HCEC 1CT (cell line): ENCODE measurements around the gene LRPPRC.
"Not testable (repeated sequence)": the region's sequence is repeated elsewhere in the genome, so short reads cannot be mapped to it uniquely, and the experiment has no call there.

ENCODE experiments used
- DNase-seq: peaks from one replicate; pipeline ENCODE4 v3.0.0-alpha.2; 2017

The LRPPRC gene

DNA sequence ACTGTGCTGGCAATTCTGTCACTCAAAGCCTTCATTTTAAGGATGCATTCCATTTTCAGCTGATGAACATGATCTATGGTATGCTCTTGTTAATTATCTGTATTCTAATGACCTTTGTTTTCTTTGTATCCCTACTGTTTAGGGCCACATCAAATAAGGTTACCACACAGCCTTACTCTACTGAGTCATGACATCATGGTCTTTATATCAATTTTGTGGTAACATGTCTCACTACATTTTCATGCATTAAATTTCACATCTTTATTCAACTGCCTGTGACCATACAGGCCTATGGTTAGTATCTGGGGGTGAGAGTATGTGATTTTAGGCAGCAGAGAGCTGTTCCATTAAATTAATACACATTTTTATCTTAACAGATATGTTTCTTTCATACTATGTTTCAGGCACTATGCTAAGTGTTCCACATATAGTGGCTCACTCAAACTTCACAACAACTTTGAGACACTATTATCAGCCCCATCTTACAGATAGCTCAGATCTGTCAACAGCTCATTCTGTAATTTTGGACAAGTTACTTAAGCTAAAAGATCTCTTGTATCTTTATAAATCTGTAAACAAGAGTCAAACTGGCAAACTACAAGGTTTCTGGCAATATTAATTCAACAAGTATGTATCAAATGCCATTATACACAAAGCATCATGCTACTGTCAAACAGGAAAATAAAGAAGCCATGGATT is 18.0 kb downstream of the LRPPRC start:
- no peak for DNase-seq

DNA sequence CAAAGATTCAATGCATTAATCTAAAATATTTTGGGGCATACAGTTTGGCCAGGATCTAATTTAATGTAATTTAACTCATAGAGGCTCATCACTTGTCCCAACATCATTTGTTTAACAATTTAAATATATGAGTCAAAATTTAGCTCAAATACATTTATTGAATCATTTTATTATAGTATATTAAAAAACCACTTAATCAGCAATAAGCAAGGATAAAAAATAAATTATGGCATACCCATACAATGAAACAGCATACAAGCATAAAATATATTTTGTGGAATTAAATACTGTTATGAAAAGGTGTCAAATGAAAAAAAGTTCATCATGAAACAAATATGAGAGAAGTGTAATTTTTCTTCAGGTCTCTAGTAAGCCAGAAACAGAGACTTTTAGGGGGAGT is 34.9 kb downstream of the LRPPRC start:
- DNase-seq, result no peak

DNA sequence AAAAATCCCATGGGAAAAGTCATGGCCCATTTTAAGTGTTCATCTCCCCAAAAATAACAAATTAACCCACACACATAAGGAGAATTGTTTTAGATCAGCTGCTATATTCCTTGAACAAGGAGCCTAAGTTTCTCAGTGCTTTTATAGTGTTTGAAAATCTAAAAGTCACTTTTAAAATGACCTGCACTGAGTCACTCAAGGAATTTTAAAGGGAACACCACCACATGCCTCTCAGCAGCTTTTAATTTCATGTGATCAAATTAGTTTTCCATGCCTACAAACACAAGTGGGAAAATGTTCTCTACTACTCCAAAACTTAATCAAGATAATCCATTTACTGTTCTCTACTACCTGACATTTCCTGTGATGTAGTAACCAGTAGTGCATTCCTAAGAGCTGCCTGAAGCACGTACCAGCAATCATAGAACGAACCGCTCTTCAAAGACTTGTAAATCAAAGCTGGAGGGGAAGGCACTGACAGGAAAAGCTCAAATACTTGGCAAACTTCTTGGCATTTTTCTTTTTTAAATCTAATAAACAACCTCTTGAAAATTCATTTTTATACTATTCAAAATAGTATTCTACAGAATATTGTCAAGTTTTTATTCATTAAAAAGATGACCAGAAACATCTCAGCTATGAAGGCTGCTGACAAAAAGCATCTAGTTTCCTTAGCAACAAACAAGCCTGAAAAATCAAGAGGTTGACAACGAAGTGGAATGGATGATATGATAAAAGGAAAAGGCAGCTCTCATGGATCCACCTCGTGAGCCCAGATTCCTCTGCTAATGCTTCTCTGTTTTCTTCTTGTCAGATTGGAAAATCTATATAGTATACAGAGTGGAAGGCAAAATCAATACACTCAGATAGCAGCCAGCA is 37.2 kb downstream of the LRPPRC start:
- no peak for DNase-seq

DNA sequence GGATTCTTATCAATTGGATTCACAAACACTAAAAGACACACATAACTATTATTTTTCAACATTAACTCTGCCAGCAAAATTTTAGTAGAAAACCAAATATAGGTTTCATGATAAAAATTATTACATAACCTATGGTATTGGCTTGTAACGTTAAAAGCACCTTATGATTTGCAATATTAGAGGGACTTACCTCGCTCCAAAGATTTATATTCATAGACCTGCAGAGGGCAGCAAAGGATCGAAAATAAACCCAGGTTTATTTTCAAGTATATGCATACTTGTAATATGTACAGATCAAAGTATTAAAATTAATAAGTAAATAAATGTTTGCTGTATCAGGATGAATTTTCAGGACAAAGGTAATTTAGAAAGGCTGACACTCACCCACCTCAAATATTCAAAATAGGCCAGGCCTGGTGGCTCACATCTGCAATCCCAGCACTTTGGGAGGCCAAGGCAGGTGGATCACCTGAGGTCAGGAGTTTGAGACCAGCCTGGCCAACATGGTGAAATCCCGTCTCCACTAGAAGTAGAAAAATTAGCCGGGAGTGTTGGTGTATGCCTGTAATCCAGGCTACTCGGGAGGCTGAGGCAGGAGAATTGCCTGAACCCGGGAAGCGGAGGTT is 45.3 kb downstream of the LRPPRC start:
- DNase-seq, result peak; percentile 47

DNA sequence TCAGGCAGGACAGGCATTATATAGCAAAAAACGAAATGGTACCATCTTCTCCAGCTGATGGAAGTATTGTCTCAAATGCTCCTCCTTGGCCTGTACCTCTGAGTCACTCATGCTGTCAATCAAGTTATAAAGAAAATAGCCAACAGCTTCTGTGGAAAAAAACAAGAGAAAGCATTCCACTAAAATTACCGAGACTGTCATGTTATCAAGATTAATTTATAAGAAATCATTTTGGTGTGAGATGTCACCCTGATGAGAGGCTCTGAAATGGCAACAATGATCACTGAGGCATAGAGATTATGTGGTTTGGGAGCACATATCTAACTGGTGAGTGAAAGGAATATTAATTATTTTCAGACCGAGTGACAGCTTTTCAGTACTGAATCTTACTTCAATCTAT is 47.4 kb downstream of the LRPPRC start:
- DNase-seq, result no peak

DNA sequence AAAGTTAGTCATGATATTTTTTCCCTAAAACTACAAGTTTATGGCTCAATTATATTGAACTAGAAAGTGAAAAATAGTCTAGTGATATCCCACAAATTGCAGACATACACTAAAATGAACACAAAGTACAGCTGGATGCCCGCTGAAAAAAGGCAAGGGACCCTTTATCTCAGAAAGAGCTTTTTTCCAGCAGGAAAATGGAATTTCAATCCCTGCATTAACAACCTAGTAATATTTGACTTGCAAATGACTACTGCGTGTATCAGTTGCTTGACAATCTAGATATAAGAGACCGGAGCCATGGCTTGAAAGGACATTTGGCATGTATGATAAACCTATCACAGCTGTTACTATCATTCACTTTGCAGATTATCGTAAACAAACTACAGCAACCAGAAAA is 49.1 kb downstream of the LRPPRC start:
- DNase-seq, result no peak

DNA sequence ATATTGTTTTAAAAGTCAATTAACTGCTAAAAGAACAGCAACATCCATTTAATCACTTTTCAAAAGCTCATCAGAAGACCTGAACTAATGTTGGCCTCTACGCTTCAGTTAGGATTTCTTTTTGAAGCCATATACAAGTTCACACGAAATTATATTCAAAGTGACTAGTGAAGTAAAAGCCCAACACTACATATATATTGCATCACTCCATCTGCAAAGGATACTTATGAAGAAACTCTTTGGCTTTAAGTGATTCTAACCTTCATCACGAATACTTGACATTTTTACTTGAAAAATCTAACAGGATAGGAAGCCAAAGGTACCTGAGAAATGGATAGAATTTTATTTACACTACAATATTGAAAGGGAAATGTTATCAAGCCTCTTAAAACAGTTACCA is 50.4 kb downstream of the LRPPRC start:
- no peak for DNase-seq

DNA sequence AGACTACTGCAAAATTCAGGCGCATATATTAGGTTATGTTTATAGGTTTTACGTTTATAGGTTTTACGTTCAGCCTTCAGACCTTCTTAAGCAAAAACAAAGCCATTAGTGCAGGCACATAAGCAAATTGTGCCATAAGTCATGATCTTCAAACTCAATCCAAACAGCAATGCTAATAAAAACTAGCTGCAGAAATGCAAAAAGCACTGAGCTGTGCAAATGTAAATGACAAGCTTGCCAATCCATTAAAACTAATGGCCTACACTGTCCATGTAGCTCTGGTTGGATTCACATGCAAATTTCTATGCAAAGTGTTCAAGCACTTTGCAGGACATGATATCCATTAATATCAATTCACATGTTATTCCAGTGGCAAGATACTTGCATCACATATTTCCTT is 50.9 kb downstream of the LRPPRC start:
- no peak for DNase-seq

DNA sequence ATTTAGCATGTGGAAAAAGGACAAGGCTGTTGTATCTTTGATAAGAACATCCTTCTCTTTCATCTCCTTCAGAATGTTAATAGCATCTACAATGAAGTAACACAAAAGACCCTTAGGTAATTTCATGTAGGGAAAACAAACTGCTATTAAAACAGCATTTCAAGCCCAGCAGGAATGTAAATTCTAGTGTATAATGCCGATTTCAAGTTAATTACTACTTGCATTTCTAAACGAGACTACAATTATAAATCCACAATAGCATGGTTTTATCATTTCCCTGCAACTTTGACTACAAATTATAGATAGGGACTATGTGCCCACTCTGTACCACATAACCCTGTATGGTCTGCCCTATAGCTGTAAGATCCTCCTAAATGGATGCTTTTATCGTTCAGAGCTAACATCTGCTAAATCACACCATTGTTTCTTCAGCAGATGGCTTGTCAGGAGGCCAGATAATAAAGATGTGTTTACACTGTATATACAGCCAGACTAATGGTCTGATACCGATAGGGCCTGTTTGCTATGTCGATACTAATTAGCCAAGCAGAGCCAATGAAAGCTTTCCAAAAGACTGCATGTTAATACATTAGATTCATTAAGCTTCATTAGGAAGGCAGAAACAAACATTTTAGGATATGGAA is 51.9 kb downstream of the LRPPRC start:
- DNase-seq, result no peak

DNA sequence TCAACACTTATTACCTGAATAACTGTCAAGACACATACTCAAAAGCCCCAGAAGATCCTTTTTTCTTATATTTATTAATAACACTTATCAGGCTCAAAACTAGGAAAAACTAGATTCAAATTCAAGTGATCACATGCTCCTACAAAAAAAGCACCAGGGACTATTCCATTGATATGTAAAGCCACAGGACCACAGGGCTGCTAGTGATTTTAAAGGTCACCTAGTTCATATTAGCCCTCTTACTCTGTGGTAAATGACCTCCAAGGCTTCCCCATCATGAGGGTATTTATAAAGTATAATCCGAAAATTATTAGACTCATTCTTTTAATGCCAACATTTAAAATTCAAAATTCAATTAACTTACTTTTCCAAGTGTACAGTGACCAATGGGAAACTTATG is 52.5 kb downstream of the LRPPRC start:
- no peak for DNase-seq

DNA sequence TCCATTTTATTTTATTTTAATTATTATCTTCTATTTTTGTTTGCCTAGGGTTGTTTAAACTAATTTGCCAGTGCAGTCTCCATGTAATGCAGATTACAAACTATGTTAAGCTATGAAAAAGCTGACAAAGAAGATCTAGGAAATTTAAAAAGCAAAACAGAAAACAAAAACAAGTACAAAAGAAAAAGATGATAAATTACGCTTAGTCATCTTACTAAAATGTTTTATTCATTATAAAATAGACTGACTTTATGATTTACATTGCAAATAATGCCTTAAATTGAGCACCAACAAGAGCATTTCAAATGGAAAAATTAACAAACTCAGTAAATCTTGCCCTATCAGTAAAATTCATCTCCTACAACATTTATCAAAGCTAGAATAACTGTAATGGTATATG is 52.9 kb downstream of the LRPPRC start:
- DNase-seq, result no peak

DNA sequence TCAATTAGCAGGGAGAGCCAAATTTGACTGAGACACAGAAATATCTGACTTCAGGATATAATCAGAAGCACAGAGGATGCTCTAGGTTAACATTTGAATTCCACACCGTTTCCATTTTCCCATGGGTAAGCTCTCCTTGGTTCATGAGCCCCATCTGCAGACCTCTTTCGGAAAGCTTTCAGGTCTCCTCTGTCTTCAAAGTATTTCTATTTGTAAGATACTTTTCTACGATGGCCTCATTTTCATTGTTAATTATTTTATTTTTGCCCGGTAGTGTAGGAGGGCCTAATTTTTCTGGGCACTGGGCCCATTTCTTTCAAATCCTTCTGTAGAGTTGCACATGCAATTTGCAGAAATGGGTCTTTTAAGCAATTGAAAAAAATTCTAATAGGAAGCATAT is 53.8 kb downstream of the LRPPRC start:
- no peak for DNase-seq

DNA sequence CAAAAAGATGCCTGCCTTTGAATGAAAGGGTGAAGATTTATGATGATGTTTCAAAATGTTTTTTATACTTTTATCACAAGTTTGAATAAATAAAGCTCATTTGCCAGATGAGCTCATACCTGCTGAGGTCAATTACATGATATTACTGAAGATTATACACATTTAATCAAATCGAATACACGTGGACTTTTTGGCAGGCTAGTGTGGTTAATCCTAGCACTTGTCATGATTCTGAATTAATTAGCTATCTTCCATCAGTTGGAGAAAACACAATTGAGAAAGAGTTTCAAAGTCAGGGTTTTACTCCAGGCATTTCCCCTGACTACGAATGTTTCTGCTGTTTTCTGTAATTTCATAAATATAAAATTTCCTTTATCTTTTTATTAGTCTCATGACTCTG is 54.4 kb downstream of the LRPPRC start:
- DNase-seq, result no peak

DNA sequence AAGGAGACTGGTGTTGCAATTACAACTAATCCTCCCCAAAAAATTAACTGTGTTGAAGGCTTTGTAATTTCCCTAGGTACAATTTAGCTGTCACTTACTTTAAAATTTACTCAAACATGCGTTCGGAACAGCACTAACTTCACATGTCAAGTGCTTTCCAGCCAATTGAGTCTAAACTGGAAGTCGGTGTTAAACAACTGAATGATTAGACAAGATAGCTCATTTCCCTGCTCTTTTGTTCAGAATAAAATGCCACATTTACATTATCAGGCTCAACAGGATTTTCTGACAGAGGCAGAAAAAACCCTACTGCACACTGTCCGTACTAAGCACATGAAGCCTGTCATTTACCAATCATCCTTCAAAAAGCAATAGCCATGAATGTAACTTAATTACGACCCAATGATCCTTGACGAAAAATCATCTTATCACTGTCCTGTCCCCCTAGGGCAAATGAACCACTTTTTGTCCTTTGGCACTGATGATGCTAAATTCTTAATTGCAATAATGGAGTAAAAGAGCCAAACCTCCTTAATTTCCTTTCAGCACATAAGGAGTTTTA is 56.0 kb downstream of the LRPPRC start:
- DNase-seq, result no peak

DNA sequence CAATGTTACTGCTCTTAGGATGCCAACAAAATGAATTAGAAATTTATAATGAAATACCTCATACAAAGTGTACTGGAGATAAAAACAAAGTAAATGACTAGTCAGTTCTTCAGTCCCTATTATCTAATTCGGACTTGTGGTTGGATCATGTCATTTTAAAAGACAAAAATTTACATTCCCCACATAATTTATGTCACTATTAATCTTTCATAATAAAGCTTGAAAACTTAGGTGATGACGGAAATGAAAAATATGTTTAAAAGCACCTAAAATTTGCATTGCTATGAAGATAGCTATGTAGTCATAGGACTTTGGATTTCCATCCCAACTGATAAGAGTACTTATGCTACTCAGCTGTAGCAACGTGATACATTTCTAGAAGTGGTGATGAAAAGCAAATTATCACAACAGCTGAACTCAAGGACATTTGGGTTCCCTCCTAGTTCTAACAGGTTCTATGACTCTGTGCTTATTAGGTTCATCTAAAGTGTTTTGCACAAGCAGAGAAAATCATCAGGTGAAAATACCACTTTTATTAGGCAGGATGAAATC is 58.4 kb downstream of the LRPPRC start:
- DNase-seq, result no peak

DNA sequence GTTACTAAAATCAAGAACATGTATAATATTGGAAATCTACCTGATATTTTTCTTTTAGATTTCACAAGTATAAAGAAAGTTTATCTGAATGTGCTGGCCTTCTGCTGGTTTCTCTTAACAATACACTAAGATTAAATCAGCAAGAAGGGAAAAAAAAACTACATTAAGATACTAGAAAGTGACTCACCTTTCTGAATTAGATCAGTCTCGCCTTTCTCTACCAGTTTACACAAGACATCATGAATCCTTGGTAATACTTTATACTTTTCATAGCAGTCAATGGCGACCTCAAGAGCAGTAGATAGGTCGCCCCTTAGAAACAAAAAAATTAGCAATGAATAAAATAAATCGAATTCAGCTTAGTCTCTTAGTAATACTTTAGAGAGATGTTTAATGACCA is 61.2 kb downstream of the LRPPRC start:
- DNase-seq, result no peak

DNA sequence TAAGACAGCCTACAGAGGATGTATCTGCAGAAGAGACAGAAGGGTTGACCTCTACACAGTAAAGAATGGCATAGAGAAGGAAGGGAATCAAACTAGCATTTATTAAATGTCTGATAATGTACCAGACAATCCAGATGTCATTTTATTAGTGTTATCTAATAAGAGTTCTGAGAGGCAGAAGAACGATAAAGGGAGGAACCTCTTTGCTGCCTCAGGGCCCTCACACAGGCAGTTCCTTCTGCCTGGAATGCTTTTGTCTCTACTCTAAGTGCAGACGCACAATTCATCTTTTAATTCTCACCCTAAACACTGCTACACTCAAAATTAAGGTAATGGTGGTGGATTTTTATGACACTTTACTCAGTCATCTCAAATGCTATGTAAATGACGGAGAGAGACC is 64.5 kb downstream of the LRPPRC start:
- no peak for DNase-seq

DNA sequence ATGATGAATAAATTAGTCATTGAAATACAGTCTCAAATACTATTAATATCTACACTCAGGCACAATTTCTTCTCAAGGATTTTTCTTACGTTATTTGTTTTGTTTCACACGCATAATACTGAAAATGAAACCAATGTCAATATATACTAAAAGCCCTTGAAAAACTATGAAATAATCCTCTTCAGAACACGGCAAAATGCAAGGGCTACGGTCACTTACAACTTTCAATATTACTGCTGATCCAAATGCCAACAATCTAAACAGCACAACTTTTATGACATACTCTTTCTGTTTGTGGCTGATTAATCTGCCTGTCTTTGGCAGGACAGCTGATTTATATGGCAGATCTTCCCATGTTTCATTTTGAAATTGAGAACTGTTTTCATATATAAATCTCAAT is 68.3 kb downstream of the LRPPRC start:
- DNase-seq, result no peak

DNA sequence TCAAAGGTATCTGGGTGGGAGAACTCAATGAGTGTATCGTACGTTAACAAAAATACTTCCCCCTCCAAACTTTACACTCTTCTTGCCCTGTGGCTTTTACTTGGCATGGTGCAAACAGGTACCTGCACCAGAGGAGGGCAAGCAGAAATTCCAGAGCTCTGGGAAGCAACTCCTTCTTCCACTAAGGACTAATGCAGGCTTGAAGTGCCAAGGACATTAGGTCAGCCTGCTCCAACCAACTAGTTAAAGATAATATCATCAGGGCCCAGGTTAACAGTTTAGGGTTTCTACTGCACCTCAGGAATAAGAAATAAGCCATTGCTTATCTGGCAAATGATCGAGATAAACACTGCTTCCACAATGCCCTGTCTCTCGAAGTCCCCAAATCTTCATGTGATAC is 70.4 kb downstream of the LRPPRC start:
- DNase-seq, result no peak

DNA sequence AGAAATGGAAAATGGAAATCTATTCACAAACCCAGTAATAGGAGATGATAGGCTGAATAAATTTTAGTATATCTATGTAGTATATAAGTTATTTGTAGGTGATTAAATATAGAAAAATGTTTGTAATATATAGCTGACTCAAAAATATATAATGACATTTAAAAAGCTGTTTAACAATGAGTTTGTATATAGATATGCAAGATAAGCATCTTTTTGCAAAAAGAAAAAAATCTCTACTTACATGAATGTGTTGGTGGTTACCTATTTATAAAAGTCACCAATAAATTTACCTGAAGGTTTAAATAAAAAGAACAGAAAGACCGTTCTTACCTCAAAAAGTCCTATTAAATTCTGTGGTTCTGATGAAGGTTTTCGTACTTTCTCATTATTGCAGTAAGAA is 71.3 kb downstream of the LRPPRC start:
- no peak for DNase-seq

DNA sequence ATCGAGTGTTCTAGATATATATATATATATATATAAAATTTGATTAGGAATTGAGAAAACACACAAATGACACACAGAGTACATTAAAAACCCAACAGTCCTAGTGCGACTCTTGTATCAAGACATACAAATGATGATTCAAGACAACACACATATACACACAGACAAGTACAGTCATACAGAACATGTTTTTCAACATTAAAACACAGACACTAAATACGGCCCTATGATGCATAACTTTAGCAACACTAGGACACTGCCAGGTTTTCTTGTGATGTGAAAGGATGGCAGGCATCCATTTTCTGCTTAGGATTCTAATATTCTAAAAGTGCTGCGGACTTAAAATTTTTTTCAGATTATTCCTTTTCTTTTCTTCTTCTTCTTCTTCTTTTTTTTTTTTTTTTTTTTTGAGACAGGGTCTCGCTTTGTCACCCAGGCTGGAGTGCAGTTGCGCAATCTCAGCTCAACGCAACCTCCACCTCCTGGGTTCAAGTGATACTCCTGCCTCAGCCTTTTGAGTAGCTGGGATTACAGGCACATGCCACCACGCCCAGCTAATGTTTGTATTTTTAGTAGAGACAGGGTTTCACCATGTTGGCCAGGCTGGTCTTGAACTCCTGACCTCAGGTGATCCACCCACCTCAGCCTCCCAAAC is 84.5 kb downstream of the LRPPRC start:
- not testable (repeated sequence) for DNase-seq

DNA sequence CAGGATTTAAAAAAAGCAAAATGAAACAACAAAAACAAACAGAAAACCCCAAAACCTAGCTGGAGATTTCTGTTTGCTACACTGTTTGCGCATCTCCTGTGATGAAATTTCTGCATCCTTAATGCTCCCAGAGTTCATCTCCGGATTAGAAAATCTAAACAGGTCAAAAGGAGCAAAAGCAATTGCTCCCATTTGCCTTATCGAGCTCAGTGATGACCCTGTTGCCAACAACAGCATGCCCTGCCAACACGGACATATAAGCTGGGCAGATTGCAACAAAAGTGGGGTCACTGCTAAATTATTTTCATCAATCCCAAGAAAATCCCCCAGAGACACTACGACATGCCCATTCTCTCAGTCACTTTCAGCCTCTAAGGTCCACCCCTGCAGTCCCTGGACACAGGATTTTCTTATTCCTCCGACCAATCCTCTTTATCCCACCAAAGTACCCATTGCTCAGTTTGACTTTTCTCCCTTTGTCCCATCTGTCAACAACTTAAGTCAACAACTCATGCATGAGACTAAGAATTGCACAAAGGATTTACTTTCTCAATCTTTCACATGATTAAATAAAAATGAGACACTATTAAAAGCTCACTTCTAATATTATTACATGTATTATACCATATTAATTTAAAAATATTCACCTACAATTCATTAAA is 89.2 kb downstream of the LRPPRC start:
- no peak for DNase-seq
